Measurements from ENCODE around the gene PDGFRA.

Gene PDGFRA

DNA sequence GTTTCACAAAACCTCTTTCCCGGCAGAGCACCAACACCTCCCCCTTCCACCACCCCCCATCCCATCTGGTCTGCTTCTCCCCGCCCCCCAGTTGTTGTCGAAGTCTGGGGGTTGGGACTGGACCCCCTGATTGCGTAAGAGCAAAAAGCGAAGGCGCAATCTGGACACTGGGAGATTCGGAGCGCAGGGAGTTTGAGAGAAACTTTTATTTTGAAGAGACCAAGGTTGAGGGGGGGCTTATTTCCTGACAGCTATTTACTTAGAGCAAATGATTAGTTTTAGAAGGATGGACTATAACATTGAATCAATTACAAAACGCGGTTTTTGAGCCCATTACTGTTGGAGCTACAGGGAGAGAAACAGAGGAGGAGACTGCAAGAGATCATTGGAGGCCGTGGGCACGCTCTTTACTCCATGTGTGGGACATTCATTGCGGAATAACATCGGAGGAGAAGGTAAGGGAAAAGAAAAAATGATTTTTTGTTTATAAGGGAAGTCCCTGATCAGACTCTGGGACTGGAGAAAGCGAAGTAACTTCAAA lies at the start of gene PDGFRA:
Gene PDGFRA (plus strand): TSS at position 333 of the 541 bp plus-strand sequence. CDS start 29,476 bp downstream, outside the sequence.
- peak; percentile 99 for DNase-seq (ENCODE audit: low read depth)
- TF ChIP-seq, protein P1, sequence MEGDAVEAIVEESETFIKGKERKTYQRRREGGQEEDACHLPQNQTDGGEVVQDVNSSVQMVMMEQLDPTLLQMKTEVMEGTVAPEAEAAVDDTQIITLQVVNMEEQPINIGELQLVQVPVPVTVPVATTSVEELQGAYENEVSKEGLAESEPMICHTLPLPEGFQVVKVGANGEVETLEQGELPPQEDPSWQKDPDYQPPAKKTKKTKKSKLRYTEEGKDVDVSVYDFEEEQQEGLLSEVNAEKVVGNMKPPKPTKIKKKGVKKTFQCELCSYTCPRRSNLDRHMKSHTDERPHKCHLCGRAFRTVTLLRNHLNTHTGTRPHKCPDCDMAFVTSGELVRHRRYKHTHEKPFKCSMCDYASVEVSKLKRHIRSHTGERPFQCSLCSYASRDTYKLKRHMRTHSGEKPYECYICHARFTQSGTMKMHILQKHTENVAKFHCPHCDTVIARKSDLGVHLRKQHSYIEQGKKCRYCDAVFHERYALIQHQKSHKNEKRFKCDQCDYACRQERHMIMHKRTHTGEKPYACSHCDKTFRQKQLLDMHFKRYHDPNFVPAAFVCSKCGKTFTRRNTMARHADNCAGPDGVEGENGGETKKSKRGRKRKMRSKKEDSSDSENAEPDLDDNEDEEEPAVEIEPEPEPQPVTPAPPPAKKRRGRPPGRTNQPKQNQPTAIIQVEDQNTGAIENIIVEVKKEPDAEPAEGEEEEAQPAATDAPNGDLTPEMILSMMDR (IDR thresholded peaks at IDR 0.05; ENCODE audit: low read length, missing control alignments), result no peak
- peak within 1 kb of the TSS; percentile 98 for H3K4me3 ChIP-seq (replicated peaks; ENCODE audit: low read depth, low read length)

DNA sequence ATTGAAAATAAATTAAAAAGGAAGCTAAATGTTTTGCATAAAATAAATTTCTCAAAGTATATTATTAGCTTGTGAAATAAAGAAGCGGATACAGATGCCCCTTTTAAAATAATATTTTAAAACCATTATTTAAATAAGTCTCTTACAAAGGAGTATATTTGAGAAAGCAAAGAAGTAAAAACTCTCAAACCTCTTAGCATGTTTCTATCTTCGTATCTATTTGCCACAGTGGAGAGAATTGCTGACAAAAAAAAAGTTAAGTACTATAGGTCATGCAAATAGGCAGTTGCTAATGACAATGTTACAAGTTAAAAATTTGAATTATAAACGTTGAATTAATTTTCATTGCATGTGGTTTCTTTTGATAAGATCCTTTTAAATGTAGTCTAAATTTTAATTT lies 44.5 kb upstream of the PDGFRA start:
- H3K4me3 ChIP-seq (replicated peaks; ENCODE audit: low read depth, low read length), result no peak overlapping the region
- no peak for DNase-seq (ENCODE audit: low read depth)
- TF ChIP-seq, protein P1 (IDR thresholded peaks at IDR 0.05; ENCODE audit: low read length, missing control alignments), result no peak

DNA sequence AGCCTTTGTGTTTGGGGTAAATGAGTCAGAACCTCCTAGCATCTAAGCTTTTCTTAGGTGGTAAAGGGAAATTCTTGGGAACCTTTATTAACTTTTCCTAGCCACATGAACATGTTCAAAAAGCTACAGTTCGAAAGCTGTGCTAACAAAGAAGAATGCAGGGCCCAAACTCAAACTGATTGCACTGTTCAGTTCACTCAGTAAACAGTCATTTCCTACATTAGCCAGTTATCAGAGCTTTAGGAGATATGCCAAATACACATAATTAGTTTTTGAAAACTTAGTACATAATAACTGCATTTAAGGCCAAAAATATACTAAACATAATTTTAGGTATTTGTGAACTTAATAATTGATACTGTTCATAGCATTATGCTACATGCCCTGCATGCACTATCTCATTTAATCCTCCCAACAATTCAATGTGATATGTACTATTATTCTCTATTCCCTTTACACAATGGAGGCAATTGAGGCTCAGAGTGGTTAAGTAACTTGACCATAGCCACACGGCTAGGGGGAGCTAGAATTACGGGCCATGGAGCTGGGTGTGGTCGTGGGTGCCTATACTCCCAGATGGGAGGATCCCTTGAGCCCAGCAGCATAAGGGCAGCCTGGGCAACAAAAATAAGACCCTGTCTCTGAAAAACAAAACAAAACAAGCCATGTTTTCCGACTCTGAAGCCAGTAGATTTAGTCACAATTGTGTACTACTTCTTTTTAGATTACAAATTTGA lies 43.9 kb upstream of the PDGFRA start:
- TF ChIP-seq, protein P1 (IDR thresholded peaks at IDR 0.05; ENCODE audit: low read length, missing control alignments), result no peak
- DNase-seq (ENCODE audit: low read depth), result peak; percentile 10
- H3K4me3 ChIP-seq (replicated peaks; ENCODE audit: low read depth, low read length), result no peak overlapping the region

DNA sequence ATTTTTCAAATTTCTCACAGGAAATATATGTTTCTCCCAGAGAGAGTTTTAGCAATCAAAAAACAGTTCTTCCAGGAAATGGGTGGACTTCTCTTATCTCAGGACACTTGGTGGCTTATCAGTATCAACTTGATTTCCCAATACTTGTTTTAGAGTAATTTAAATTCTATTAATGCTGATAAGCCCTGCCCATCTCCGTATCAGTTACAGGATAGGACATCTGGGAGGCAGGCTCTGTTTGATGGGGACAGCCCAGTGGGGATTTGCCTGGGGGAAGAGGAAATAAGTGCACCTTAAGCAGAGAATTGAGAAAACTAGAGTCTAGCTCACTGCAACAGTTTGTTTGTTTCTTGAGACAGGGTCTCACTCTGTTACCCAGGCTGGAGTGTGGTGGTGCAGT lies 43.2 kb upstream of the PDGFRA start:
- no peak for DNase-seq (ENCODE audit: low read depth)
- TF ChIP-seq, protein P1 (IDR thresholded peaks at IDR 0.05; ENCODE audit: low read length, missing control alignments), result no peak
- H3K4me3 ChIP-seq (replicated peaks; ENCODE audit: low read depth, low read length), result no peak overlapping the region

DNA sequence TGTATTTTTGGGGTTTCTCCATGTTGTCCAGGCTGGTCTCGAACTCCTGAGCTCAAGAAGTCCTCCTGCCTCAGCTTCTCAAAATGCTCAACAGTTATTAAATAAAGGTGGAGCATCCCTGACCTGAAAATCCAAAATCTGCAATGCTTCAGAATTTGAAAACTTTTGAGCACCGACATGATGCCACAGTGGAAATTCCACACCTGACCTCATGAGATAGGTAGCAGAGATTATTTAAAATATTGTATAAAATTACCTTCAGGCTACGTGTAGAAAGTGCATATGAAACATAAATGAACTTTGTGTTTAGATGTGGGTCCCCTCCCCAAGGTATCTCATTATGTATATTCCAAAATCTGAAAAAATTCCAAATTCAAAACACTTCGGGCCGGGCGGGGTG lies 42.7 kb upstream of the PDGFRA start:
- TF ChIP-seq, protein P1 (IDR thresholded peaks at IDR 0.05; ENCODE audit: low read length, missing control alignments), result no peak
- no peak for DNase-seq (ENCODE audit: low read depth)
- no peak overlapping the region for H3K4me3 ChIP-seq (replicated peaks; ENCODE audit: low read depth, low read length)

DNA sequence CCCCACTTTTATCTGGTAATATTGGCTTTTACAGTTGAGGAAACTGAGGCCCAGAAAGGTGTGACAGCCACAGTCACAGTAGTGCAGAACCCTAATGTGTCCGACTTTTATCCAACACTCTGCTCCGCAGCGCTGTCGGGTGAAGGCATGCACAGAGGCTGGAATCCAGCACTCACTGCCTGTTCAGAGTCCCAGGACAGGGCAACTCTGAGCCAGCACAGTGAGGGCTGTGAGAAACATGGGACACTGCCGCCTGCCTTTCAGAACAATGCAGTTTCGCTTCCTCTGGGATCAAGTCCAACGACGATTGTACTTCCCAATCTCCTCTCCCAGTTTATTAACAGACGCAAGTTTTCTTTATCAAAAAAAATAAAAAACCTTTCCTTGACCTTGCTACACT lies 41.9 kb upstream of the PDGFRA start:
- peak; percentile 54 for DNase-seq (ENCODE audit: low read depth)
- TF ChIP-seq, protein P1 (IDR thresholded peaks at IDR 0.05; ENCODE audit: low read length, missing control alignments), result peak; percentile 25
- no peak overlapping the region for H3K4me3 ChIP-seq (replicated peaks; ENCODE audit: low read depth, low read length)

DNA sequence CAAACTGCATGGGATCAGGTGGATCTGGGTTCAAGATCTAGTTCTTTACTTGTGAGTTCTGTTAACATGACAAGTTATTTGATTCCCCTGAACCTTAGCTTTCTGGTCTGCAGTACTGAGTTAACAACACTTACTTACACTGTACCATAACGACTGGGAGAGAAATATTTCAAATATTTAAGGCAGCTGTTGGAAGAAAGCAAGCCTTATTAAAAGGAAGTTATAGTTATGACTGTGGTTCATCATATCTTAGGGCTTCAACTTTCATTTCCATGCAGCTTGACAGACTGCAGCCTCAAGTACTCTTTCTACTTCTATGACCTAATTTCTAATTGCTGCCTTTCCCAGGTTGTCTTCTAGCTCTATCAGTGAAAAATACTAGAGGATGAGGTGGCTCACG lies 40.0 kb upstream of the PDGFRA start:
- TF ChIP-seq, protein P1 (IDR thresholded peaks at IDR 0.05; ENCODE audit: low read length, missing control alignments), result no peak
- peak; percentile 47 for DNase-seq (ENCODE audit: low read depth)
- H3K4me3 ChIP-seq (replicated peaks; ENCODE audit: low read depth, low read length), result no peak overlapping the region
